Muscle layer of duodenum (tissue), 2 donors: ENCODE results near the gene OR4D2.
"Not testable (repeated sequence)": the region's sequence is repeated elsewhere in the genome, so short reads cannot be mapped to it uniquely, and the experiment has no call there.

Source experiments
- H3K27ac ChIP-seq: one replicate; pipeline ENCODE4 v1.7.0; 2013; ENCODE audit warnings: mild to moderate bottlenecking, low read length
- H3K27me3 ChIP-seq: one replicate; pipeline ENCODE4 v1.7.0; 2013; ENCODE audit warnings: low read depth, mild to moderate bottlenecking, control low read depth, low read length
- H3K36me3 ChIP-seq, 2 donors: one replicate each; pipeline ENCODE4 v1.7.0; 2013; ENCODE audit warnings: low read length in 2 of 2, control low read depth in 1 of 2, mild to moderate bottlenecking in 1 of 2; ENCODE audit not compliant: insufficient read depth in 2 of 2, control insufficient read depth in 1 of 2
- H3K4me1 ChIP-seq, 2 donors: one replicate each; pipeline ENCODE4 v1.7.0; 2013; ENCODE audit warnings: low read length in 2 of 2, mild to moderate bottlenecking in 2 of 2, control low read depth in 1 of 2, moderate library complexity in 1 of 2; ENCODE audit not compliant: insufficient read depth in 2 of 2, control insufficient read depth in 1 of 2
- H3K4me3 ChIP-seq, 2 donors: one replicate each; pipeline ENCODE4 v1.7.0; 2013; ENCODE audit warnings: low read length in 2 of 2, low read depth in 1 of 2, mild to moderate bottlenecking in 1 of 2
- H3K9me3 ChIP-seq, 2 donors: one replicate each; pipeline ENCODE4 v1.7.0; 2013; ENCODE audit warnings: low read length in 2 of 2, control low read depth in 1 of 2, mild to moderate bottlenecking in 1 of 2; ENCODE audit not compliant: control insufficient read depth in 1 of 2
- donor health status: healthy.

OR4D2 gene

GRCh38 chr17:58166682-58167081, at the start of gene OR4D2:
TSS of gene OR4D2 (plus strand) at chr17:58166982. CDS start at chr17:58169656, 2,674 bp downstream.
- H3K4me1 ChIP-seq = no peaks in the 10 kb centered on the region
- no peaks in the 10 kb centered on the region for H3K9me3 ChIP-seq
- H3K36me3 ChIP-seq = no peaks in the 10 kb centered on the region
- H3K4me3 ChIP-seq = no peak within 1 kb of the TSS
- H3K27me3 ChIP-seq = no peaks in the 10 kb centered on the region
- H3K27ac ChIP-seq = no peak within 1 kb of the TSS

GRCh38 chr17:58117382-58117781, 49.4 kb upstream of the OR4D2 start:
- no peaks in the 10 kb centered on the region for H3K27me3 ChIP-seq
- no peaks in the 10 kb centered on the region for H3K9me3 ChIP-seq

GRCh38 chr17:58119491-58119890, 47.3 kb upstream of the OR4D2 start:
- no peaks in the 10 kb centered on the region for H3K36me3 ChIP-seq
- no peaks in the 10 kb centered on the region for H3K9me3 ChIP-seq
- H3K4me3 ChIP-seq = no peak overlapping the region
- H3K27me3 ChIP-seq = no peaks in the 10 kb centered on the region
- no peaks in the 10 kb centered on the region for H3K4me1 ChIP-seq
- no peak overlapping the region for H3K27ac ChIP-seq

More at GRCh38 chr17:58117382-58117781, 49.4 kb upstream of the OR4D2 start:
- H3K4me3 ChIP-seq = no peak overlapping the region
- H3K4me1 ChIP-seq = no peaks in the 10 kb centered on the region
- H3K27ac ChIP-seq = no peak overlapping the region
- H3K36me3 ChIP-seq = no peaks in the 10 kb centered on the region

- H3K9me3 ChIP-seq = no peaks in the 10 kb centered on the region
- H3K4me3 ChIP-seq = no peak overlapping the region
- no peaks in the 10 kb centered on the region for H3K27me3 ChIP-seq
- no peaks in the 10 kb centered on the region for H3K36me3 ChIP-seq
- no peaks in the 10 kb centered on the region for H3K4me1 ChIP-seq
- no peak overlapping the region for H3K27ac ChIP-seq
Measured at GRCh38 chr17:58120195-58120822, 46.5 kb upstream of the OR4D2 start.

GRCh38 chr17:58121925-58122324, 44.9 kb upstream of the OR4D2 start:
- no peaks in the 10 kb centered on the region for H3K27me3 ChIP-seq
- no peaks in the 10 kb centered on the region for H3K9me3 ChIP-seq
- no peak overlapping the region for H3K27ac ChIP-seq
- no peak overlapping the region for H3K4me3 ChIP-seq
- no peaks in the 10 kb centered on the region for H3K4me1 ChIP-seq
- H3K36me3 ChIP-seq = no peaks in the 10 kb centered on the region

- Histone ChIP-seq H3K27ac (no peak overlapping the region), H3K27me3 (peaks cover 5% of the 10 kb centered on the region), H3K4me1 (no peaks in the 10 kb centered on the region), H3K36me3 (no peaks in the 10 kb centered on the region), H3K9me3 (no peaks in the 10 kb centered on the region), H3K4me3 (no peak overlapping the region)
Measured at GRCh38 chr17:58127846-58128245, 38.9 kb upstream of the OR4D2 start.

GRCh38 chr17:58132697-58133096, 34.1 kb upstream of the OR4D2 start:
- not testable (repeated sequence) for H3K4me3 ChIP-seq, H3K36me3 ChIP-seq, H3K27ac ChIP-seq, H3K27me3 ChIP-seq, H3K4me1 ChIP-seq, H3K9me3 ChIP-seq

- H3K4me3 ChIP-seq = no peak overlapping the region
- no peaks in the 10 kb centered on the region for H3K36me3 ChIP-seq
- no peaks in the 10 kb centered on the region for H3K4me1 ChIP-seq
- H3K27me3 ChIP-seq = no peaks in the 10 kb centered on the region
- H3K27ac ChIP-seq = no peak overlapping the region
- H3K9me3 ChIP-seq = peaks cover 0 to 9% of the 10 kb centered on the region in 2 donors
Measured at GRCh38 chr17:58136669-58137279, 30.0 kb upstream of the OR4D2 start.

- H3K4me1 ChIP-seq = no peaks in the 10 kb centered on the region
- no peak overlapping the region for H3K4me3 ChIP-seq
- H3K9me3 ChIP-seq = peaks cover 6 to 23% of the 10 kb centered on the region in 2 donors
- H3K27ac ChIP-seq = no peak overlapping the region
- no peaks in the 10 kb centered on the region for H3K36me3 ChIP-seq
- H3K27me3 ChIP-seq = no peaks in the 10 kb centered on the region
Measured at GRCh38 chr17:58141505-58141904, 25.3 kb upstream of the OR4D2 start.

GRCh38 chr17:58143335-58143734, 23.4 kb upstream of the OR4D2 start:
- H3K4me1 ChIP-seq, H3K36me3 ChIP-seq, H3K27me3 ChIP-seq, H3K27ac ChIP-seq, H3K4me3 ChIP-seq: not testable (repeated sequence)
- peaks cover 6 to 23% of the 10 kb centered on the region in 2 donors for H3K9me3 ChIP-seq

- peaks cover 6 to 23% of the 10 kb centered on the region in 2 donors for H3K9me3 ChIP-seq
- no peak overlapping the region for H3K4me3 ChIP-seq
- no peaks in the 10 kb centered on the region for H3K36me3 ChIP-seq
- no peaks in the 10 kb centered on the region for H3K4me1 ChIP-seq
- H3K27ac ChIP-seq = no peak overlapping the region
- H3K27me3 ChIP-seq = no peaks in the 10 kb centered on the region
Measured at GRCh38 chr17:58144801-58145200, 22.0 kb upstream of the OR4D2 start.

- Histone ChIP-seq H3K27ac (no peak within 1 kb of the TSS), H3K4me1 (no peaks in the 10 kb centered on the region), H3K4me3 (no peak within 1 kb of the TSS), H3K36me3 (no peaks in the 10 kb centered on the region), H3K9me3 (peaks cover 6 to 23% of the 10 kb centered on the region in 2 donors), H3K27me3 (no peaks in the 10 kb centered on the region)
Measured at GRCh38 chr17:58147930-58148434, 18.8 kb upstream of the OR4D2 start, which contains the start of gene OR4D1. TSS of gene OR4D1 (plus strand) at chr17:58148384. CDS start at chr17:58155154, 6,770 bp downstream.
